HEK293 (cell line): ENCODE data around the gene CPAMD8.

ENCODE experiments used
- GLIS1 ChIP-seq: fragments of 450-650 bp; formaldehyde crosslinking; IDR thresholded peaks from 2 replicates; pipeline ENCODE4 v1.5.1; 2016; ENCODE audit warnings: missing biosample characterization, missing genetic modification characterization
- KLF1 ChIP-seq: fragments of 450-650 bp; formaldehyde crosslinking; IDR thresholded peaks from 2 replicates; pipeline ENCODE4 v1.5.1; 2016; ENCODE audit warnings: missing biosample characterization, missing genetic modification characterization
- SCRT1 ChIP-seq: fragments of 450-650 bp; formaldehyde crosslinking; IDR thresholded peaks from 2 replicates; pipeline ENCODE4 v1.5.1; 2016; ENCODE audit warnings: missing biosample characterization, missing genetic modification characterization, borderline replicate concordance
- ZFHX2 ChIP-seq: fragments of 450-650 bp; formaldehyde crosslinking; conservative IDR thresholded peaks from 2 replicates; pipeline ENCODE4 v1.5.1; 2016; ENCODE audit warnings: missing biosample characterization, missing genetic modification characterization
- ZNF121 ChIP-seq: fragments of 450-650 bp; formaldehyde crosslinking; IDR thresholded peaks from 2 replicates; pipeline ENCODE4 v1.5.1; 2016; ENCODE audit warnings: missing biosample characterization, missing genetic modification characterization
- ZNF140 ChIP-seq: fragments of 450-650 bp; formaldehyde crosslinking; IDR thresholded peaks from 2 replicates; pipeline ENCODE4 v1.5.1; 2016; ENCODE audit warnings: missing biosample characterization, missing genetic modification characterization
- ZNF157 ChIP-seq: fragments of 450-650 bp; formaldehyde crosslinking; IDR thresholded peaks from 2 replicates; pipeline ENCODE4 v1.5.1; 2016; ENCODE audit warnings: missing biosample characterization, missing genetic modification characterization
- ZNF16 ChIP-seq: fragments of 450-650 bp; formaldehyde crosslinking; IDR thresholded peaks from 2 replicates; pipeline ENCODE4 v1.5.1; 2016; ENCODE audit warnings: low read depth, missing biosample characterization, missing genetic modification characterization
- ZNF174 ChIP-seq: fragments of 450-650 bp; formaldehyde crosslinking; IDR thresholded peaks from 2 replicates; pipeline ENCODE4 v1.5.0; 2017; ENCODE audit warnings: missing biosample characterization, mild to moderate bottlenecking, missing genetic modification characterization
- ZNF24 ChIP-seq: fragments of 450-650 bp; formaldehyde crosslinking; IDR thresholded peaks from 2 replicates; pipeline ENCODE4 v1.5.1; 2016; ENCODE audit warnings: missing biosample characterization, missing genetic modification characterization
- ZNF274 ChIP-seq, 2 experiments: fragments of 200-500 bp in 1 of 2; fragments of 450-650 bp in 1 of 2; sonication (Bioruptor generic) in 1 of 2; formaldehyde crosslinking in 1 of 2; IDR thresholded peaks; 2 replicates each; pipeline versions ENCODE4 v1.5.1 to v1.6.1; 2014 to 2016; ENCODE audit warnings: borderline replicate concordance in 1 of 2, inconsistent platforms in 1 of 2, low read length in 1 of 2, missing biosample characterization in 1 of 2, missing genetic modification characterization in 1 of 2
- ZNF558 ChIP-seq: fragments of 450-650 bp; formaldehyde crosslinking; IDR thresholded peaks from 2 replicates; pipeline ENCODE4 v1.5.1; 2016; ENCODE audit warnings: missing biosample characterization, missing genetic modification characterization
- ZNF664 ChIP-seq: fragments of 450-650 bp; formaldehyde crosslinking; IDR thresholded peaks from 2 replicates; pipeline ENCODE4 v1.5.1; 2016; ENCODE audit warnings: missing biosample characterization, missing genetic modification characterization
- ZNF707 ChIP-seq: fragments of 450-650 bp; formaldehyde crosslinking; IDR thresholded peaks from 2 replicates; pipeline ENCODE4 v1.5.1; 2016; ENCODE audit warnings: missing biosample characterization, missing genetic modification characterization
- ZNF785 ChIP-seq: fragments of 450-650 bp; formaldehyde crosslinking; IDR thresholded peaks from 2 replicates; pipeline ENCODE4 v1.5.1; 2016; ENCODE audit warnings: missing biosample characterization, missing genetic modification characterization
- ZSCAN23 ChIP-seq: fragments of 450-650 bp; formaldehyde crosslinking; IDR thresholded peaks from 2 replicates; pipeline ENCODE4 v1.5.1; 2016; ENCODE audit warnings: missing biosample characterization, missing genetic modification characterization
- TF ChIP-seq, protein P1 (sequence below): fragments of 450-650 bp; formaldehyde crosslinking; IDR thresholded peaks from 2 replicates; pipeline ENCODE4; 2016; ENCODE audit warnings: missing biosample characterization, missing genetic modification characterization
- TF ChIP-seq, protein P2 (sequence below): fragments of 450-650 bp; formaldehyde crosslinking; IDR thresholded peaks from 2 replicates; pipeline ENCODE4 v1.5.1; 2016; ENCODE audit warnings: missing biosample characterization, missing genetic modification characterization
- TF ChIP-seq, protein P3 (sequence below): fragments of 450-650 bp; formaldehyde crosslinking; IDR thresholded peaks from 2 replicates; pipeline ENCODE4 v1.5.1; 2017; ENCODE audit warnings: missing biosample characterization, missing genetic modification characterization
- TF ChIP-seq, protein P4 (sequence below): fragments of 450-650 bp; formaldehyde crosslinking; optimal IDR thresholded peaks from 2 replicates; pipeline ENCODE3; 2016; ENCODE audit warnings: missing biosample characterization, mild to moderate bottlenecking, missing genetic modification characterization
- TF ChIP-seq, protein P5 (sequence below): fragments of 450-650 bp; IDR thresholded peaks from 2 replicates; pipeline ENCODE4 v1.5.1; 2018; ENCODE audit warnings: missing biosample characterization, mild to moderate bottlenecking, missing genetic modification characterization
- TF ChIP-seq, protein P6 (sequence below): fragments of 450-650 bp; formaldehyde crosslinking; IDR thresholded peaks from 2 replicates; pipeline ENCODE4 v1.5.1; 2016; ENCODE audit warnings: missing biosample characterization, missing genetic modification characterization
- TF ChIP-seq, protein P7 (sequence below): fragments of 450-650 bp; formaldehyde crosslinking; IDR thresholded peaks from 2 replicates; pipeline ENCODE4 v1.5.1; 2016; ENCODE audit warnings: missing biosample characterization, missing genetic modification characterization

CPAMD8 gene

DNA sequence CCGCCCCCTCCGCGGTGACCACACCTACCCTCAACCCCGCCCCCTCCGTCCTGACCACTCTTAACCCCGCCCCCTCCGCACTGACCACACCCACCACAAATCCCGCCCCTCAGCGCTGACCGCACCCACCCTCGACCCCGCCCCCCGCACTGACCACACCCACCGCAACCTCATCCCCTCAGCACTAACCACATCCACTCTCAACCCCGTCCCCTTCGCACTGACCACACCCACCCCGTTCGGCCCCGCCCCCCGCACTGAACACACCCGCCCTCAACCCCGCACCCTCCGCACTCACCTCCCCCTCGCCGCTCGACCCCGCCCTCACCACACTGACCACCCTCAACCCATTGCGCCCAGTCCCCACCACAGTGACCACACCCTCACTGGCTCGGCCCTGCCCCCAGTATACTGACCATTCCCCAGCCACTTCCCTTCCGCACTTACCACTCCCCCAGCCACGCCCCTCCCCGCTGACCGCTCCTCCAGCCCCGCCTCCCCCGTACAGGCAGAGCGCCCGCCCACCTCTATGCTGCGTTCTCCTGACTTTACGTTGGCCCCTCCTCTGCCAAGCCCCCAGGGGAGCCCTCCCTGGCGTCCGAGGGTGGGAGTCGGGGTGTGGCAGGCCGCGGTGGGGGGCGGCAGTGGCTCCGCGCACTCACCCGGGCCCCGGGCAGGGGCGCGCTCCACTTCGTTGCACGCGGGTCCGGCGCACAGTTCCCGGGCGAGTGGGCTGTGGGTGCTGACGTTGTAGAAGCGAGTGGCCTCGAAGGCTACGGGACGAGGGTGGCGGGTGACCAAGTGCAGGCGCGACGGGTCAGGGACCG is 129.4 kb downstream of the CPAMD8 start (continued):
- TF ChIP-seq ZNF16 (tag by site-specific recombination) = no peak
- TF ChIP-seq ZNF121 (tag by site-specific recombination) = no peak
- peak; percentile 74 for TF ChIP-seq ZNF157
- no peak for TF ChIP-seq ZNF140 (tag by site-specific recombination)
- no peak for TF ChIP-seq ZNF664
- TF ChIP-seq ZNF707 (tag by site-specific recombination) = no peak
- no peak for TF ChIP-seq ZNF174 (tag by site-specific recombination)
- no peak for TF ChIP-seq ZNF274 (IDR thresholded peaks at IDR 0.05; ENCODE audit: low read length)
- no peak for TF ChIP-seq ZNF274 (tag by site-specific recombination; IDR thresholded peaks at IDR 0.05; ENCODE audit: borderline replicate concordance)
- TF ChIP-seq, protein P1, sequence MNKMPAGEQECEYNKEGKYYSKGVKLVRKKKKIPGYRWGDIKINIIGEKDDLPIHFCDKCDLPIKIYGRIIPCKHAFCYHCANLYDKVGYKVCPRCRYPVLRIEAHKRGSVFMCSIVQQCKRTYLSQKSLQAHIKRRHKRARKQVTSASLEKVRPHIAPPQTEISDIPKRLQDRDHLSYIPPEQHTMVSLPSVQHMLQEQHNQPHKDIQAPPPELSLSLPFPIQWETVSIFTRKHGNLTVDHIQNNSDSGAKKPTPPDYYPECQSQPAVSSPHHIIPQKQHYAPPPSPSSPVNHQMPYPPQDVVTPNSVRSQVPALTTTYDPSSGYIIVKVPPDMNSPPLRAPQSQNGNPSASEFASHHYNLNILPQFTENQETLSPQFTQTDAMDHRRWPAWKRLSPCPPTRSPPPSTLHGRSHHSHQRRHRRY = no peak
- TF ChIP-seq, protein P2, sequence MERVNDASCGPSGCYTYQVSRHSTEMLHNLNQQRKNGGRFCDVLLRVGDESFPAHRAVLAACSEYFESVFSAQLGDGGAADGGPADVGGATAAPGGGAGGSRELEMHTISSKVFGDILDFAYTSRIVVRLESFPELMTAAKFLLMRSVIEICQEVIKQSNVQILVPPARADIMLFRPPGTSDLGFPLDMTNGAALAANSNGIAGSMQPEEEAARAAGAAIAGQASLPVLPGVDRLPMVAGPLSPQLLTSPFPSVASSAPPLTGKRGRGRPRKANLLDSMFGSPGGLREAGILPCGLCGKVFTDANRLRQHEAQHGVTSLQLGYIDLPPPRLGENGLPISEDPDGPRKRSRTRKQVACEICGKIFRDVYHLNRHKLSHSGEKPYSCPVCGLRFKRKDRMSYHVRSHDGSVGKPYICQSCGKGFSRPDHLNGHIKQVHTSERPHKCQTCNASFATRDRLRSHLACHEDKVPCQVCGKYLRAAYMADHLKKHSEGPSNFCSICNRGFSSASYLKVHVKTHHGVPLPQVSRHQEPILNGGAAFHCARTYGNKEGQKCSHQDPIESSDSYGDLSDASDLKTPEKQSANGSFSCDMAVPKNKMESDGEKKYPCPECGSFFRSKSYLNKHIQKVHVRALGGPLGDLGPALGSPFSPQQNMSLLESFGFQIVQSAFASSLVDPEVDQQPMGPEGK = peak; percentile 62
- TF ChIP-seq ZFHX2 = peak; percentile 85
- TF ChIP-seq, protein P3, sequence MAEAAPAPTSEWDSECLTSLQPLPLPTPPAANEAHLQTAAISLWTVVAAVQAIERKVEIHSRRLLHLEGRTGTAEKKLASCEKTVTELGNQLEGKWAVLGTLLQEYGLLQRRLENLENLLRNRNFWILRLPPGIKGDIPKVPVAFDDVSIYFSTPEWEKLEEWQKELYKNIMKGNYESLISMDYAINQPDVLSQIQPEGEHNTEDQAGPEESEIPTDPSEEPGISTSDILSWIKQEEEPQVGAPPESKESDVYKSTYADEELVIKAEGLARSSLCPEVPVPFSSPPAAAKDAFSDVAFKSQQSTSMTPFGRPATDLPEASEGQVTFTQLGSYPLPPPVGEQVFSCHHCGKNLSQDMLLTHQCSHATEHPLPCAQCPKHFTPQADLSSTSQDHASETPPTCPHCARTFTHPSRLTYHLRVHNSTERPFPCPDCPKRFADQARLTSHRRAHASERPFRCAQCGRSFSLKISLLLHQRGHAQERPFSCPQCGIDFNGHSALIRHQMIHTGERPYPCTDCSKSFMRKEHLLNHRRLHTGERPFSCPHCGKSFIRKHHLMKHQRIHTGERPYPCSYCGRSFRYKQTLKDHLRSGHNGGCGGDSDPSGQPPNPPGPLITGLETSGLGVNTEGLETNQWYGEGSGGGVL (tag by site-specific recombination) = 0 out of 2 replicates have a peak, but pooled peaks have one; percentile 27
- TF ChIP-seq, protein P4, sequence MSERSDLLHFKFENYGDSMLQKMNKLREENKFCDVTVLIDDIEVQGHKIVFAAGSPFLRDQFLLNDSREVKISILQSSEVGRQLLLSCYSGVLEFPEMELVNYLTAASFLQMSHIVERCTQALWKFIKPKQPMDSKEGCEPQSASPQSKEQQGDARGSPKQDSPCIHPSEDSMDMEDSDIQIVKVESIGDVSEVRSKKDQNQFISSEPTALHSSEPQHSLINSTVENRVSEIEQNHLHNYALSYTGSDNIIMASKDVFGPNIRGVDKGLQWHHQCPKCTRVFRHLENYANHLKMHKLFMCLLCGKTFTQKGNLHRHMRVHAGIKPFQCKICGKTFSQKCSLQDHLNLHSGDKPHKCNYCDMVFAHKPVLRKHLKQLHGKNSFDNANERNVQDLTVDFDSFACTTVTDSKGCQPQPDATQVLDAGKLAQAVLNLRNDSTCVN (tag by site-specific recombination) = peak; percentile 37
- no peak for TF ChIP-seq ZNF785 (tag by site-specific recombination)
- TF ChIP-seq ZSCAN23 (tag by site-specific recombination) = no peak
- TF ChIP-seq, protein P5, sequence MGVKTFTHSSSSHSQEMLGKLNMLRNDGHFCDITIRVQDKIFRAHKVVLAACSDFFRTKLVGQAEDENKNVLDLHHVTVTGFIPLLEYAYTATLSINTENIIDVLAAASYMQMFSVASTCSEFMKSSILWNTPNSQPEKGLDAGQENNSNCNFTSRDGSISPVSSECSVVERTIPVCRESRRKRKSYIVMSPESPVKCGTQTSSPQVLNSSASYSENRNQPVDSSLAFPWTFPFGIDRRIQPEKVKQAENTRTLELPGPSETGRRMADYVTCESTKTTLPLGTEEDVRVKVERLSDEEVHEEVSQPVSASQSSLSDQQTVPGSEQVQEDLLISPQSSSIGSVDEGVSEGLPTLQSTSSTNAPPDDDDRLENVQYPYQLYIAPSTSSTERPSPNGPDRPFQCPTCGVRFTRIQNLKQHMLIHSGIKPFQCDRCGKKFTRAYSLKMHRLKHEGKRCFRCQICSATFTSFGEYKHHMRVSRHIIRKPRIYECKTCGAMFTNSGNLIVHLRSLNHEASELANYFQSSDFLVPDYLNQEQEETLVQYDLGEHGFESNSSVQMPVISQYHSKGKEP = no peak
- TF ChIP-seq, protein P6, sequence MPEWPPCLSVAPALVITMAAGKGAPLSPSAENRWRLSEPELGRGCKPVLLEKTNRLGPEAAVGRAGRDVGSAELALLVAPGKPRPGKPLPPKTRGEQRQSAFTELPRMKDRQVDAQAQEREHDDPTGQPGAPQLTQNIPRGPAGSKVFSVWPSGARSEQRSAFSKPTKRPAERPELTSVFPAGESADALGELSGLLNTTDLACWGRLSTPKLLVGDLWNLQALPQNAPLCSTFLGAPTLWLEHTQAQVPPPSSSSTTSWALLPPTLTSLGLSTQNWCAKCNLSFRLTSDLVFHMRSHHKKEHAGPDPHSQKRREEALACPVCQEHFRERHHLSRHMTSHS = no peak
- no peak for TF ChIP-seq ZNF24 (tag by site-specific recombination)
- no peak for TF ChIP-seq ZNF558 (tag by site-specific recombination)
- TF ChIP-seq SCRT1 (tag by site-specific recombination) = no peak
- TF ChIP-seq KLF1 (tag by site-specific recombination) = peak; percentile 95
- TF ChIP-seq, protein P7, sequence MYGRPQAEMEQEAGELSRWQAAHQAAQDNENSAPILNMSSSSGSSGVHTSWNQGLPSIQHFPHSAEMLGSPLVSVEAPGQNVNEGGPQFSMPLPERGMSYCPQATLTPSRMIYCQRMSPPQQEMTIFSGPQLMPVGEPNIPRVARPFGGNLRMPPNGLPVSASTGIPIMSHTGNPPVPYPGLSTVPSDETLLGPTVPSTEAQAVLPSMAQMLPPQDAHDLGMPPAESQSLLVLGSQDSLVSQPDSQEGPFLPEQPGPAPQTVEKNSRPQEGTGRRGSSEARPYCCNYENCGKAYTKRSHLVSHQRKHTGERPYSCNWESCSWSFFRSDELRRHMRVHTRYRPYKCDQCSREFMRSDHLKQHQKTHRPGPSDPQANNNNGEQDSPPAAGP (tag by site-specific recombination) = 0 out of 2 replicates have a peak, but pooled peaks have one; percentile 64
- peak; percentile 95 for TF ChIP-seq GLIS1
